GM08714 (cell line): Measurements from ENCODE around the gene GPR176.

Source experiments
- H3K4me3 ChIP-seq: fragments of 200-500 bp; sonication (Bioruptor generic); 2 replicates; pipeline ENCODE4 v1.5.1; 2014; ENCODE audit warnings: mild to moderate bottlenecking, low read length, inconsistent platforms
- ZNF274 ChIP-seq: IDR thresholded peaks from 2 replicates; pipeline ENCODE4 v1.6.1; 2012; ENCODE audit warnings: mild to moderate bottlenecking, low read depth, low read length

Gene GPR176

GRCh38 chr15:39869858-39870515 lies 50.1 kb downstream of the GPR176 start:
- no peak overlapping the region for H3K4me3 ChIP-seq
- no peak for TF ChIP-seq ZNF274

GRCh38 chr15:39869254-39869653 lies 50.8 kb downstream of the GPR176 start:
- no peak for TF ChIP-seq ZNF274
- no peak overlapping the region for H3K4me3 ChIP-seq

GRCh38 chr15:39868396-39868795 lies 51.7 kb downstream of the GPR176 start:
- TF ChIP-seq ZNF274, result no peak
- H3K4me3 ChIP-seq, result no peak overlapping the region

- TF ChIP-seq ZNF274, result no peak
Observed at GRCh38 chr15:39864116-39864515, 56.0 kb downstream of the GPR176 start.

GRCh38 chr15:39860871-39861270 lies 59.2 kb downstream of the GPR176 start:
- no peak for TF ChIP-seq ZNF274
- no peak overlapping the region for H3K4me3 ChIP-seq

More at GRCh38 chr15:39864116-39864515, 56.0 kb downstream of the GPR176 start:
- H3K4me3 ChIP-seq, result no peak overlapping the region

- no peak overlapping the region for H3K4me3 ChIP-seq
- no peak for TF ChIP-seq ZNF274
Observed at GRCh38 chr15:39860200-39860599, 59.9 kb downstream of the GPR176 start.

GRCh38 chr15:39859636-39860035 lies 60.4 kb downstream of the GPR176 start:
- H3K4me3 ChIP-seq, result no peak overlapping the region
- TF ChIP-seq ZNF274, result no peak

- no peak for TF ChIP-seq ZNF274
- H3K4me3 ChIP-seq, result no peak overlapping the region
Observed at GRCh38 chr15:39857132-39857531, 62.9 kb downstream of the GPR176 start.

GRCh38 chr15:39856357-39856756 lies 63.7 kb downstream of the GPR176 start:
- H3K4me3 ChIP-seq, result no peak overlapping the region
- no peak for TF ChIP-seq ZNF274

GRCh38 chr15:39855400-39855799 lies 64.7 kb downstream of the GPR176 start:
- no peak for TF ChIP-seq ZNF274

GRCh38 chr15:39854161-39854560 lies 65.9 kb downstream of the GPR176 start:
- no peak overlapping the region for H3K4me3 ChIP-seq
- no peak for TF ChIP-seq ZNF274

More at GRCh38 chr15:39855400-39855799, 64.7 kb downstream of the GPR176 start:
- H3K4me3 ChIP-seq, result no peak overlapping the region

- no peak overlapping the region for H3K4me3 ChIP-seq
- TF ChIP-seq ZNF274, result no peak
Observed at GRCh38 chr15:39852250-39852649, 67.8 kb downstream of the GPR176 start.

GRCh38 chr15:39851500-39852092 lies 68.5 kb downstream of the GPR176 start:
- TF ChIP-seq ZNF274, result no peak
- no peak overlapping the region for H3K4me3 ChIP-seq

- H3K4me3 ChIP-seq, result no peak overlapping the region
- TF ChIP-seq ZNF274, result no peak
Observed at GRCh38 chr15:39850436-39850835, 69.6 kb downstream of the GPR176 start.

GRCh38 chr15:39846108-39846507 lies 74.0 kb downstream of the GPR176 start:
- TF ChIP-seq ZNF274, result no peak
- H3K4me3 ChIP-seq, result no peak overlapping the region
